Left lung (tissue), 10 donors: ENCODE data around the gene CLPSL2. TPM values are rescaled to one million over a fixed set of nuclear protein-coding genes. Genes with fewer than 3 reads are reported as not detected.

Source experiments
- ATAC-seq: fragments of 200-7000 bp; cut with Tn5 transposase; one replicate; pipeline ENCODE4 v1.9.1; 2020; ENCODE audit warnings: moderate library complexity
- DNase-seq, 4 donors: peaks; one replicate each; pipeline ENCODE4 v3.0.0-alpha.2; 2013 to 2020
- H3K27ac ChIP-seq, 2 donors: fragments of 200-600 bp; sonication (generic) in 1 of 2; one replicate each; pipeline versions ENCODE4 v1.5.0 to v1.8.0; 2020 to 2021
- H3K27me3 ChIP-seq, 2 donors: fragments of 200-600 bp; sonication (generic) in 1 of 2; one replicate each; pipeline versions ENCODE4 v1.5.0 to v1.8.0; 2020 to 2021
- H3K36me3 ChIP-seq, 2 donors: fragments of 200-600 bp; sonication (generic) in 1 of 2; one replicate each; pipeline versions ENCODE4 v1.5.0 to v1.8.0; 2020 to 2021
- H3K4me1 ChIP-seq, 2 donors: fragments of 200-600 bp; one replicate each; pipeline ENCODE4 v1.8.0; 2021
- H3K4me3 ChIP-seq, 2 donors: fragments of 200-600 bp; sonication (generic) in 1 of 2; one replicate each; pipeline versions ENCODE4 v1.5.0 to v1.8.0; 2020 to 2021; ENCODE audit warnings: mild to moderate bottlenecking in 1 of 2
- H3K9me3 ChIP-seq, 2 donors: fragments of 200-600 bp; sonication (generic) in 1 of 2; one replicate each; pipeline versions ENCODE4 v1.5.0 to v1.8.0; 2020 to 2021
- intact Hi-C, 2 donors: fragments of 100-400 bp; cut with DNase I; formaldehyde crosslinking; loops; one replicate each; pipeline versions ENCODE4 v1.11.2 to v1.14.2; 2022
- polyA plus RNA-seq, 6 donors: library from polyadenylated mRNA; unstranded; fragments of 120-200 nt; gene quantifications; one replicate each; pipeline ENCODE4 v1.2.1, GENCODE V29; 2013; ENCODE audit not compliant: insufficient read length in 6 of 6
- total RNA-seq, 2 donors: library from RNA; stranded (reverse); fragmentation: NEBNext Ultra II Directional; extraction: Animal tissue kit (Norgen Biotek cat#: 25700); gene quantifications; one replicate each; pipeline ENCODE4 v1.2.1, GENCODE V29; 2021
- TF ChIP-seq, protein P1 (sequence below), 2 donors: fragments of 200-600 bp; sonication (generic) in 1 of 2; IDR thresholded peaks; one replicate each; pipeline versions ENCODE4 v1.5.0 to v1.8.0; 2021; ENCODE audit warnings: antibody characterized with exemption in 2 of 2
- donor health status: DM: no; HTN: yes; CAD: no.
- donor health status: DM: no; HTN: no; CAD: no.

Gene CLPSL2
- total and polyA plus RNA-seq, 8 donors, result not detected

- ATAC-seq (no peak), DNase-seq (no peak)
- TF ChIP-seq, protein P1, sequence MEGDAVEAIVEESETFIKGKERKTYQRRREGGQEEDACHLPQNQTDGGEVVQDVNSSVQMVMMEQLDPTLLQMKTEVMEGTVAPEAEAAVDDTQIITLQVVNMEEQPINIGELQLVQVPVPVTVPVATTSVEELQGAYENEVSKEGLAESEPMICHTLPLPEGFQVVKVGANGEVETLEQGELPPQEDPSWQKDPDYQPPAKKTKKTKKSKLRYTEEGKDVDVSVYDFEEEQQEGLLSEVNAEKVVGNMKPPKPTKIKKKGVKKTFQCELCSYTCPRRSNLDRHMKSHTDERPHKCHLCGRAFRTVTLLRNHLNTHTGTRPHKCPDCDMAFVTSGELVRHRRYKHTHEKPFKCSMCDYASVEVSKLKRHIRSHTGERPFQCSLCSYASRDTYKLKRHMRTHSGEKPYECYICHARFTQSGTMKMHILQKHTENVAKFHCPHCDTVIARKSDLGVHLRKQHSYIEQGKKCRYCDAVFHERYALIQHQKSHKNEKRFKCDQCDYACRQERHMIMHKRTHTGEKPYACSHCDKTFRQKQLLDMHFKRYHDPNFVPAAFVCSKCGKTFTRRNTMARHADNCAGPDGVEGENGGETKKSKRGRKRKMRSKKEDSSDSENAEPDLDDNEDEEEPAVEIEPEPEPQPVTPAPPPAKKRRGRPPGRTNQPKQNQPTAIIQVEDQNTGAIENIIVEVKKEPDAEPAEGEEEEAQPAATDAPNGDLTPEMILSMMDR (IDR thresholded peaks at IDR 0.05), result no peak
- no peak overlapping the region for H3K4me3 ChIP-seq
- no peak overlapping the region for H3K27ac ChIP-seq
- no peaks in the 10 kb centered on the region for H3K4me1 ChIP-seq
- H3K9me3 ChIP-seq, result no peaks in the 10 kb centered on the region
- H3K27me3 ChIP-seq, result peaks cover 0 to 9% of the 10 kb centered on the region in 2 donors
- no peaks in the 10 kb centered on the region for H3K36me3 ChIP-seq
- intact Hi-C loops, result no loop called here
Observed at GRCh38 chr6:35755278-35755924, 21.0 kb upstream of the CLPSL2 start.

DNA sequence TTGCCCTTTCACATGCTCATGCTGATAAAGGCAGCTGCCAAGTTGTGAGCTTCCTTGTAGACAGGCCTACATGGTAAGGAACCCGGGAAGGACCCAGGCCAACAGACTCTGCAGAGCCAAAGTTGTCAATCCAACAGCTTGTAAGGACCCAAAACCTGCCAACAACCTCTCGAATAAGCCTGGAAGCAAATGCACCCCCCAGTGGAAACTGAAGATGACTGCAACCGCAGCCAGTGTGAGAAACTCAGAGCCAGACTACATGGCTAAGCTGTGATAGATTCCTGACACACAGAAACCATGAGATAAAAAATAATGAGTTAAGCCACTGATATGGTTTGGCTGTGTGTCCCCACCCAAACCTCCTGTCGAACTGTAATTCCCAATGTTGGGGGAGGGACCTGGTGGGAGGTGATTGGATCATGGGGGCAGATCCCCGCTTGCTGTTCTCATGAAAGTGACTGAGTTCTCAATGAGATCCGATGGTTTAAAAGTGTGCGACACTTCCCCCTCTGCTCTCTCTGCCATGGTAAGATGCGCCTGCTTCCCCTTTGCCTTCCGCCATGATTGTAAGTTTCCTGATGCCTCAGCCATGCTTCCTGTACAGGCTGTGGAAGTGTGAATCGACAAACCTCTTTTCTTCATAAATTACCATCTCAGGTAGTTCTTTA lies 18.8 kb upstream of the CLPSL2 start:
- ATAC-seq (no peak), DNase-seq (no peak)
- TF ChIP-seq, protein P1 (IDR thresholded peaks at IDR 0.05), result no peak
- Histone ChIP-seq H3K4me1 (no peaks in the 10 kb centered on the region), H3K27me3 (peaks cover 0 to 31% of the 10 kb centered on the region in 2 donors), H3K36me3 (no peaks in the 10 kb centered on the region), H3K9me3 (no peaks in the 10 kb centered on the region), H3K4me3 (no peak overlapping the region), H3K27ac (no peak overlapping the region)
- intact Hi-C loops, result no loop called here

GRCh38 chr6:35759426-35759825 lies 17.0 kb upstream of the CLPSL2 start:
- Histone ChIP-seq H3K9me3 (no peaks in the 10 kb centered on the region), H3K4me3 (no peak overlapping the region), H3K4me1 (no peaks in the 10 kb centered on the region), H3K36me3 (no peaks in the 10 kb centered on the region), H3K27me3 (peaks cover 12 to 49% of the 10 kb centered on the region in 2 donors), H3K27ac (no peak overlapping the region)
- ATAC-seq (no peak), DNase-seq (no peak)
- TF ChIP-seq, protein P1 (IDR thresholded peaks at IDR 0.05), result no peak
- intact Hi-C loops, result no loop called here

DNA sequence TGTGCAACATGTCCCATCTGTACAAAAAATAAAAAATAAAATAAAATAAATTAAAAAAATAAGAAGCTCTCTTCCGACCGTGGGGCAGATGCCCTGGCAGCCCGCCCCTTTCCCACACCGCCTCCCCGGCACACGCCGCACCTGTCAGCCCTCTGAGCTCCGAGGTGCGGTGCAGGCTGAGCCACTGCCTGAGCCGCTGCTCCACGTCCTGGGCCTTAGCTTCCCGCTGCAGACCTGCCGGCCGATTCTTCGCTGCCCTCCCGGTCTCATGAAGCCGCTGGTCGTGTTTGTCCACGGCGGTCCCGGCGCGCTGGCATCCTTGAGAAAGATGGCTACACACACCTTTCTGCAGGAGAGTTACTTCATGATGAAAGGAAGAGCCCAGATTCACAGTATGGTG lies 10.7 kb upstream of the CLPSL2 start:
- H3K27ac ChIP-seq, result no peak overlapping the region
- ATAC-seq (no peak), DNase-seq (no peak)
- TF ChIP-seq, protein P1 (IDR thresholded peaks at IDR 0.05), result no peak
- H3K4me3 ChIP-seq, result no peak overlapping the region
- peaks cover 20 to 63% of the 10 kb centered on the region in 2 donors for H3K27me3 ChIP-seq
- no peaks in the 10 kb centered on the region for H3K36me3 ChIP-seq
- no peaks in the 10 kb centered on the region for H3K4me1 ChIP-seq
- H3K9me3 ChIP-seq, result no peaks in the 10 kb centered on the region
- intact Hi-C loops, result no loop called here

DNA sequence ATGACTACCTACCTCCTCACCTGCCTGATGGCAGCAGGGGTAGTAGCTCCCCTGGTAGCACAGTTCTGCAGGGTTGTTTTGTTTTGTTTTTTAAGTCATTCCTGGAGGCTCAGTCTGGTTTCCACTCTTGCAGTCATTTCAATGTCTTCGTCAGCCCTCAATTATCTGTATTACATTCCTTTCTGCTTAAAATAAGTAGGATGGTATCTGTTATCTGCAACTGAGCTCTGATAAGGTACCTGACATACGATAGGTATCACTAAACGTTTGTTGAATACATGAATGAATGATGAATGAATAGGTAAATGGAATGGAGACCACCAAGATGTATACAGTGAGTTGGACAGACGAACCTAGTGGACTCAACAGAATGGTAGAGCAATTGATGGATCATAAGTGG lies 7.2 kb upstream of the CLPSL2 start:
- DNase-seq (no peak), ATAC-seq (no peak)
- intact Hi-C loops, result no loop called here
- Histone ChIP-seq H3K27me3 (peaks cover 11 to 34% of the 10 kb centered on the region in 2 donors), H3K27ac (no peak overlapping the region), H3K4me3 (no peak overlapping the region), H3K9me3 (no peaks in the 10 kb centered on the region), H3K4me1 (no peaks in the 10 kb centered on the region), H3K36me3 (no peaks in the 10 kb centered on the region)
- TF ChIP-seq, protein P1 (IDR thresholded peaks at IDR 0.05), result no peak
